NCI-H2227 (cell line): Measurements from ENCODE around the gene CUX1.

Source experiments
- DNase-seq: peaks from one replicate; lab custom pipeline; 2025; ENCODE audit not compliant: unreplicated experiment; lab: John Stamatoyannopoulos, UW

CUX1 gene

DNA sequence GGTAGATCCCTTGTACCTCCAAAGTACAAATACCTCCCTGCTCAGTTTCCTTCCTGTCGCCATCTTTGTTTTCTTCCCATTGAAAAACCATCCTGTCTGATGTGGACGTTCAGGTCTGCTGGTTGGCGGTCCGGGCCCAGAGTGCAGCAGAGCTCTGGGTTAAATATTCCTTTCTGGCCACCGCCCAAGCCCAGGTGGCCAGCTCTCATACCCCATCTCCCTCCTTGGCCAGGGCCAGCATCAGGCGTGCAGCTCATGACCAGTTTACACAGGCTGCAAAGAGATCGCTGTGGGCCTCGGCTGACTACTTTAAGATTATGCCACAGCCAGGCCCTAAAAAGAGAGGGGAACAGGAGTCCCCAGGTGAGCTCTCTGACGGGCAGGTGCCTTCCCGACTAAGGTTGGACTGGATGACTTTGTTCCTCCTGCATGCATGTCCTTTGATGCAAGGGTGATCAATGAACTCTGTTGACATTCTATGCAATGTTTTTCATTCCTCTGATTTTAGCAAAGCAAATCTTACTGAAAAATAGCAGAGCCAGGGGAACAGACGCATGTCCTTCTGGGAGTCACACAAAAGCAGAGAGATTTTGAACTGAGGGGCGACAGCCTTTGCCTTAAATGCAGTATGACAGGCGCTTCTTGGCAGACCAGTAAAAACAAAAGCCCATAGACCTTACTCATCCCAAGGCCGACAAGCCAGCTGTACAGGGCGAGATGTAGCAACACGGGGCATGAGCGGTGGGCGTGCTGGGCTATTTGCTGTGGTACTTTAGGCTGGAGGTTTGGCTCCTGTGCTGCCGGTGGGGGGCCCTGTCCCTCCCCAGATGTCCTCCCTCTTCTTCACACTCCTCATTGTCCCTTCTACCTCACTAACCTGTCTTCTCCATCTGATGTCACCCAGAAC, 435.9 kb downstream of the CUX1 start:
- no peak for DNase-seq

DNA sequence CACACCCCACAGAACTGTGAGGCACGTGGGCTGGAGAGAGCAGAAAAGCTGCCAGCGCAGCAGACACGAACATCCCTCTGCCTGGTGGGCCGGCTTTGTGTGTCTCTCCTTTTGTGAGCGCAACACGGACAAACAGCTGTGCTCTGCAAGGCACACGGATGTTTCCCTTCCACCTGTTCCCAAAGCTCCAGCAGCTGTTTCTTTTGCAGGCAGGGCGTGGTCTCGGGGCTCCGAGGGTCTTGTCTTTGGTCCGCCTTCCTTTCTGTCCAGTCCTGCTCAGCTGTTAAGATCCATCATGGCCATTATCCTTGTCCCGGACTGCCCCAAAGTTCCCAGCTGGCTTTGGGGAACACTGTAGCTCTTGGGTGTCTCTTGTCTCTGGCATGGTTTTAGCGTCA, 436.5 kb downstream of the CUX1 start:
- DNase-seq, result no peak

DNA sequence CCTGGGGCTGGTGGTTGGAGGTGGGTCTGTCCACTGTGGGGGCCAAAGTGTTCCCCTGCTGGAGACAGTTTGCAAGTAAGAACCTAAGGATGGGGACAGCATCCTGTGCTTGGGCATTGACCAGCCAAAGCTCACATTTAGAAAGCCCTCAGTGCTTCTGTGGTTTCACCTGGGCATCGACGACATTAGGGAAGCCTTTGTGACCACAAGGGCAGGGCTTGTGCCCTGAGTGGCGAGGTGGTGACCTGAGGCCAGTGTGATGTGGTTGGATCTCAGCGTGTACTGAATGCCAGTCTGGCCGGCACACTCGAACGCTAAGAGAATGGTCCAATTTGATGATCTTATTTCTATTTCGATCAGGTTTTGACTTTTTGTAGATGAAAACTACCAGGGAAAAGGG, 437.1 kb downstream of the CUX1 start:
- DNase-seq, result no peak

DNA sequence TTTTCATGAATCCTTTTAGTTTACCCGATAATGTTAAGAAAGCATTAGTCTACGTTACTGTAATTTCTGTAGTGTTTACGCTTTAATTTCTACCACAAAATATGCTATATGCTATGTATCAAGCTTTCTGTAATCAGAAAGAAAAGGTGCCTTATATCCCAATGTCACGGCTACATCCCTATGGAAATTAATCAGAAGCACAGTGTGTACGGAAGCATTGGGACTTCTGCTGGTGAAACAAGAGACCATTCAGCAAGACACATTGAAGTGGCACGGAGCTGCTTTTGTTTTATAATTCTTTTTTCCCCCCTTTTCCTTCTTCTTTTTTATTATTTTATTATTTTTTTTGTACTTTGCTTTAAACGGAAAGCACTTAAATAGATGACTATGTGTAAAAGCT, 438.1 kb downstream of the CUX1 start:
- DNase-seq, result no peak

DNA sequence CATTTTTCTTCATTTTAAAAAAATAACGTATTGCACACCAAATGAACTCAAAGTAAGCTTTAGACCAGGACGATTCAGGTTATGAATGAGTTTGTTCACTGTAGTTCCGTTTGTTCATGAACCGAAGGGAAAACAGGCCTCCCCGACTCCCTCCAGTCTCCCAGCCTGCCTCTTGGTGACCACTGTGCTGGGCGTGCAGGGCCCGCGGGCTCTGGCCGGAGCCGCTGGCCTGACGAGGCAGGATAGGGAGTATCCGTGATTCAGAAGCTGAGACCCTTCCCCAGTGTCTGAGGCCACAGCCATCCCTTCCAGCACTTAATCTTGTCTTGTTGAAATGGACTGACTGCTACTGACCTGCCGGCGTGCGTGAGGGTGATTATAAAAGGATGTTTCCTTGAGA, 438.5 kb downstream of the CUX1 start:
- no peak for DNase-seq

DNA sequence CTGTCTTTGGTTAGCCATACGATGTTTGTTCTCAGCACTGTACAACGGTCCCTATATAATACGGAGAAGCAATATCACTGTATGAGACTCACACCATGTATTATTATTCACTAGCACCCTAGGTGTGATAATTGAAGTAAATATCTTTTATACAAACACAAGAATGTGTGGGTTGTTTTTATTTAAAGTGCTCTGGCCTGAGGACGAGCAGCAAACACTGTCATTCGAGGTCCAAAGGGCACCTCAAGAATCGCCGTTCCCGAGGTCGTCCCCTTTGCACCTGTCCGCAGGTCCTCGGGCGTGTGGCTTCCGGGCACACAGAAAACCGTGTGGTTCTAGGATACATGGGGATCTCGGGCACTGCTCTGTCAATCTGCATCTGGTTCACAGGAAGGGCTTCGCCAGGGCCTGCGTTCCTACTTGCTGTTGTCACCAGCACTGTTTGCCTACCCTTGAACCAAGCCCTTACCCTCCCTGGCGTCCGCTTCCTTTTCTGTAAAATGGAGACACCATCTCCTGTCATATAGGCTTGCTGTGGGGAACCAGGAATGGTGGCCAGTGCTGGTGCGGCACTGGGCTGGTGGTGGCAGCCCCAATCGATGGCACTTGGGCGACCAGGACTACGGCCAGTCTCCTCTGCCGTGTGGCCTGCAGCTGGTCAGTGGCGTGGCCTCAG, 440.8 kb downstream of the CUX1 start:
- no peak for DNase-seq

DNA sequence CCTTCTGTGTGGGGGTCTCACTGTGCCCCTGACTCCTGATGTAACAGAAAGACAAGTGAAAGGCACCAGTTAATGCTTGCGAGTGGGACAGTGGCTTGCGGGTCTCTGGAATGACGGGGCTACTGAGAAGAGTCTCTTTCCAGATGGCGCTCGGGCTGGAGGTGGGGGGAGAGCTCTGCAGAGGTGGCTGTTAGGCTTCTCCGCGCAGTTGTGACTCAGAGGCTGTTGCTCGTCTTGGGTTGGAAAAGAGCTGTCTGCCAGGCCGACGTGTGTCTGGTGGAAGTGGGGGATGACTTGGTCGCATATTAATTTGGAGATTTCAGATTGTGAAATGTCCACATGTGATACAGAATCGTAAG, 441.3 kb downstream of the CUX1 start:
- no peak for DNase-seq

DNA sequence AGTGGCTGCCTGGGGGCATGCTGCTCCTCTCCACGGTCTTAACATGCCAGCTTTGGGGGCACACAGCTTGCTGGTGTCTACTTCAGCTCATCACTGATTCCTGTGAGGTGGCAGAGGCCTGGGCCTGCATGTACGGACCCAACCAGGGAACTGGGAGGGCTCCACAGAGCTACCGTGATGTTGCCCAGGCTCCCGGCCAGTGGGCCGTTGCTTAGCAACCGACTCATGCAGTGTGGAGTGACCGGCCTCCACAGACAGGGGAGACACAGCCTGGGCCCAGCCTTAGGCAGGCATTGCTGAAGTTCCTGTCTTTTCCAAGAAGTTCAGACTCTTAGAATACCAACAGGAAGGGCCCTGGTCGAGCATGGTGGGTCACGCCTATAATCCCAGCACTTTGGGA, 443.4 kb downstream of the CUX1 start:
- peak; percentile 82 for DNase-seq

DNA sequence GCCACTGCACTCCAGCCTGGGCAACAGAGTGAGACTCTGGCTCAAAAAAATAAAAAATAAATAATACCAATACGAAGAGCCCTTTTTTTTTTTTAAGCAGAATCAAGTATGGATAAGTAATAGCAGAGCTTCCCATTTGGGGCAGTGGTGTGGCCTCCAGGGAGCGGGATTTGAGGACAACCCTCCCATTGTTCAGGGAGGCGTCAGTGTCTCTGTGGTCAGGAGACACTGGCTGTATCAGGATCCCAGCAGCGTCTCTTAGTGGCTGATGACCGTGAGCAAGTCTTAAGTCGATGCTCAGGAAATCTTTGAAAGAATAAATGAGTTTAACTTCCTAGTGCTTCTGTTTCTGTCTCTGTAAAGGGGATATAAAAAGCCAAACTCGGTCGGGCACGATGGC, 444.0 kb downstream of the CUX1 start:
- no peak for DNase-seq

DNA sequence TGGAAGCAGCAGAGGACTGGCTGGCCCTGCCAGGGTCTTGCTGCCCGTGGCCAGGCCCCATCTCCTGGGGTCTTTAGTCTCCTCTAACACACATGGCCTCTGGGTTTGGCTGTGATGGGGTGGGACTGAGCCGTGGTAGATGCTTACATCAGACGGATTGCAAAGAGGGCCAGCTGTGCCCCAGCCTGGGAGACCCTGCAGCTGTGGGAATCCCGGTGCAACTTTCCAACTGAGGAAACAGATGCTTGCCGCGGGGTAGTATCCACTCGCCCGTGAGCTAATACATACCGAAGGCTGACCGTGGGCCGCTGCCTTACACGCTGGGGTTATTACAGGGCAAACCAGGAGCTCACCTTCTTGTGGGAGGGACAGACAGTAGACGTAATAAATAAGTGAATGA, 445.1 kb downstream of the CUX1 start:
- DNase-seq, result no peak

DNA sequence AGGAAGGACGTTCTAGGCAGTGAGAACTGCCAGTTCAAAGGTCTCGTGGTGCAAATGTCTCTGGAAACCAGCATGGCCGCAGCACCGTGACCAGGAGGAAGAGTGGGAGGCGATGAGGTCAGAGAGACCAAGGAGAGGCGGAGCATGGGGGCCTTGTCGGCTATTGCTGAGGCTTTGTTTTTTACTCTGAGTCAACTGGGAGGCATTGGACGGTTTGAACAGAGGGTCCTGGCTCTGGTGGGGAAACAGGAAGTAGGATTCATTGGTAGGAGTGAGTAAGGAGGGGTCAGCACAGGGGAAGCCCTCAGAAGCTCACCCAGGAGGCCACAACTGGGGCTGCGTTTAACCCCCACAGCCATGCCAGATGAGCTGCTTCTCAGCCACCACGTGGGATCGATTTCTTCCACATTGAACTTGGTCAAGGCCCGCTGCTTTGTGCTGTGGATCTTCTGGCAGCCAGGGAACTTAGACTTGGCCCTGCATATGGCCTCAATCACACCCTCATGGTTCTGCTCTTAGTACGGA, 447.0 kb downstream of the CUX1 start:
- DNase-seq, result no peak

DNA sequence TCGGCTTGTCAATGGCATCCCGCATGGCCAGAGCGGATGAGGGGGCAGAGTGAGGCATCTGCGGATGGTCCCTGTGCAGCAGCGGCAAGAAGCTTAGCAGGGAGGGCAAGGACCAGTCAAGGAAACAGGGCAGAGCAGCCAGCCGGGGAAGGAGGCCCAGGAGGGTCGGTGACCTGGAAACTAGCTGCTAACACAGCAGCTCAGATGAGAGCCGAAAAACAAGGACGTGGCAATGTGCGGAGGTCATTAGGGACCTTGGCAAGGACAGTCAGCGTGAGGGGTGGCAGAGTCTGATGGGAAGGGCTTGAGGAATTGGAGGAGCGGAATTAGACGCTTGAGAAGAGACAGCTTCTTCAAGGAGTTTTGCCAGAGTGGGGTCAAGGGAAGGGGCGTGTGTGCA, 449.1 kb downstream of the CUX1 start:
- DNase-seq, result no peak

DNA sequence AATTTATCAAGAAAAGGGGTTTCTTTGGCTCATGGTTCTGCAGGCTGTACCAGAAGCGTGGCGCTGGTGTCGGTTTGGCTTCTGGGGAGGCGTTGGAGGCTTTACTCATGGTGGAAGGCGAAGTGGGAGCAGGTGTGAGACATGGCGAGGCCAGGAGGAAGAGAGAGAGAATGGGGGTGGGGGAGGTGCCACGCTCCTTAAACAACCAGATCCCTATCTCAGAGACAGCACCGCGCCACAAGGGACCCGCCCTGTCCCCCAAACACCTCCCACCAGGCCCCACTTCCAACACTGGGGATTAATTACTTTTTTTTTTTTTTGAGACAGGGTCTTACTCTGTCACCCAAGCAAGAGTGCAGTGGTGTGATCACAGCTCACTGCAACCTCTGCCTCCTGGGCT, 451.2 kb downstream of the CUX1 start:
- no peak for DNase-seq

DNA sequence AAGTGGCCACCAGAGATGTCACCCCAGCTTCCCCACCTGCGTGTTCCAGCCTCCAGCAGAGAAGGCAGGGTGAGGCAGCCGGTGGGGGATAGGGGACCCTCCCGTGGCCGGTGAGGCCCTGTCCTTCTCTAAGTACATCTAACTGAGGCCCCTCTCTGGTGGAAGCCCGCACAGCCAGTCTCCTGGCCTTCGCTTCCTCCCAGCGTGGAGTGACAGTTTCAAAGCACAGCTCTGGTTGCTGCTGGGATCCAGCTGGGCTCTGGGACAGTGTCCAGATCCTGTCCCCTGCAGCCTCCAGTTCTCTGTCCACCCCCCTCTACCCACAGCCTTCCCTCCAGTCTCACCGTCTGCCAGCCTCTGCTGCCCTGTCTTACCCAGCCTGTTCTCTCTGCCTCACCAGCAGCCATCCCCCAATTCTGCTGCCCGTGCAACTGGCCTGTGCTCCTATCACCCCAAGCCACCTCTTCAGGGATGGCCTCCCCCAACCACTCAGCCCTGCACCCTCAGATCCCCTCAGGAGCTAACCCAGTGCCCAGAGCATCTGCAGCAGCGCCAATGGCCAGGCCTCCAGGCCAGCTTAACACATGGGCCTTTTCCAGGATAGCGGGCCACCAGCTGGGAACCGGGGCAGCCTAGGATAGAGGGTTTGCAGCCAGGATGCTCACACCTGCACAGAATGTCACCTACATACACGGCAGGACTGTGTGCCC, 452.9 kb downstream of the CUX1 start:
- DNase-seq, result no peak

DNA sequence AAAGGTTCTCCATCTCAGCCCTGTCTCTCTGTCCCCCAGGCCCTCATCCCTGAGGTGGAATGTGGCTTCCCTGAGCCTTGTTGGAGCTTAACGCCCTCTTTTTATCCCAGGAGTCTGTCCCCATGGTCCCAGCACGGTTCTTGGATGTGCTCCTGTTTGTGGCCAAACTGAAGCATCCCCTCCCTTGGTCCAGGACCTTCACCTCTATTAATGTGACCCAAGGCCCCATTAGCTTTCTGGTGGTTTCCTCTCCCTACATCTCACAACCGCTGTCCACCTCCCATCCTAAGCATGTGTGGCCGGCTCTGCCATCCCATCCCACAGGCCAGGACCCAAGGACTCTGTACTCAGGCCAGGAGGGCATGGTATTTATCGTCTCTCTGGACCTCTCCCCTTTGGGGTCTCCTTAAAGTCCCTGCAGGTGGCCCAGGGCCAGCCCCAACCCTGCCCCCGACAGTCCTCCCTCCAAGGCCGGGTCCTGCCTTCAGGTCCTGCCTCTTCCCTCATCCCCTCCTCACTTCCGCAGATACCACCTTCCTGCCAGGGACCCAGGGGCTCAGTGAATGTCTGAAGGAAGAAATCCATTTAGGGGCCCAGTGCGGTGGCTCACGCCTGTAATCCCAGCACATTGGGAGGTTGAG, 453.9 kb downstream of the CUX1 start:
- DNase-seq, result no peak

DNA sequence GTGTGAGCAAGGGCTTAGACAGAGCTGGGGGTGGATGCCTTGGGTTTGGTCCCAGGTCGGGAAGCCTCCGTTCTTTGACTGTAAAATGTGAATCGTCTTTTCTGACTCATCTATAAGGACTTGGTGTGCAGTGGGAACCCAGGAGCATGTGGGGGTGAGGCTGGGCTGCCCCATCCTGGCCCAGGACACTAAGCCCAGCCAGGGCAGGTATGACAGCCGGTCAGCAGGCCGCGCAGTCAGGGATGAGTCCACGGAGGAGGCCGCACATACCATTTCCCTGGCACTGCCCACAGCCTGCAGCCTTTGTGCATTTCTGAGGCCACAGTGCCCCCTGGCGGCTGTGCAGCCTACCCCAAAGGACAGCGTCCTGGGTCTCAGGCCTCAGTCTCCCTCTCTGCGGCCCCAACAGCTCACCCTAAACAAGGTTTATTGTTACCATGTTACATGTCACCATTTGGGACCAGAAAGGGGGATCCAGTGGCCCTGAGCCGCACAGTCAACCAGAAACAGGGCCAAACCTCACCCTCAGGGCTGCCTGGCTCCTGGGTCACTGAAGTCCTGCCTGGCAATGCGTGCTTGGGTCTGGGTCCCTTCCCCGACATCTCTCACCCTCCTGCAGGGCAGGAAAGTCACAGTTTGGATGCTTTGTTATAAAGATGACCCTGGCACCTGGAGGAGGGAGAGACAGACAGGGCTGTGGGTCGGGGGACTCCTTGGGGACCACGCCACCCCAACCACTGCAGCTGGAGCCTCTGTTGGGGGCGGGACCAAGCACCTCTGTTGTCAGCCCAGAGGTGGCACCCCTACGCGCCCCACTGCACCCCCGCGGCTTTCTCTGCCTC, 454.9 kb downstream of the CUX1 start:
- peak; percentile 85 for DNase-seq

DNA sequence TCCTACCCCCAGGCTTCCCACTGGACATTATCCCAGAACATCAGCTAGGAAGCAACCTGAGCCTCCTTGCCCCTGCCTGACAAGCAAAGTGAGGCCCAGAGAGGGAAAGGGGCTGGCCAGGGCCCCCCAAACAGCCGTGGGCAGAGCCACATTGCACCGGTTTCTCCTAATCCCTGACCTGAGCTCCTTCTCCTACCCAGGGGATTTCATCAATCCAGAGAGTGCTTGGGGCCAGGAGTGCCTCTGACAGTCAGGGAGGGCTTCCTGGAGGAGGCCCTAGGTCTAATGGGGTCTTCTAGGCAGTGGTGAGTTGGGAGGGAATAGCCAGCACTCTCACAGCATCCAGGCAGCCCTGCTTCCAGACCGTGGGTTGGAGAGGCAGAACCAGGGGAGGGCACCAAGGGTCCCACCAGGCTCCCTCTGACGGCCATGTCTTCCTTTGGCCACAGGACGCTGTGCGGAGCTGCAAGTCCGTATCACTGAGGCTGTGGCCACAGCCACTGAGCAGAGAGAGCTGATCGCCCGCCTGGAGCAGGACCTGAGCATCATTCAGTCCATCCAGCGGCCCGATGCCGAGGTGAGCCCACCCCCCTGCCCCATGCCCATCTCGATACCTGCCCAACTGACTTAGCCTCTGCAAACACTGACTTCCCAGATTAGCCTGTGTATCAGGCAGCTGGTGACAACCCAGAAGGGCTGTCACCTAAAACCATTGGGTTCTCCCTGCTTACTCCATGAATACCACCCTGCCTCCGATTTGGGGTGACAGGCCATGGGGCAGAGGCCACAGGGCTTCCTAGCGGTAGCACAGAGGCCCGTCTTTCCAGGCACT, 455.7 kb downstream of the CUX1 start:
- no peak for DNase-seq

DNA sequence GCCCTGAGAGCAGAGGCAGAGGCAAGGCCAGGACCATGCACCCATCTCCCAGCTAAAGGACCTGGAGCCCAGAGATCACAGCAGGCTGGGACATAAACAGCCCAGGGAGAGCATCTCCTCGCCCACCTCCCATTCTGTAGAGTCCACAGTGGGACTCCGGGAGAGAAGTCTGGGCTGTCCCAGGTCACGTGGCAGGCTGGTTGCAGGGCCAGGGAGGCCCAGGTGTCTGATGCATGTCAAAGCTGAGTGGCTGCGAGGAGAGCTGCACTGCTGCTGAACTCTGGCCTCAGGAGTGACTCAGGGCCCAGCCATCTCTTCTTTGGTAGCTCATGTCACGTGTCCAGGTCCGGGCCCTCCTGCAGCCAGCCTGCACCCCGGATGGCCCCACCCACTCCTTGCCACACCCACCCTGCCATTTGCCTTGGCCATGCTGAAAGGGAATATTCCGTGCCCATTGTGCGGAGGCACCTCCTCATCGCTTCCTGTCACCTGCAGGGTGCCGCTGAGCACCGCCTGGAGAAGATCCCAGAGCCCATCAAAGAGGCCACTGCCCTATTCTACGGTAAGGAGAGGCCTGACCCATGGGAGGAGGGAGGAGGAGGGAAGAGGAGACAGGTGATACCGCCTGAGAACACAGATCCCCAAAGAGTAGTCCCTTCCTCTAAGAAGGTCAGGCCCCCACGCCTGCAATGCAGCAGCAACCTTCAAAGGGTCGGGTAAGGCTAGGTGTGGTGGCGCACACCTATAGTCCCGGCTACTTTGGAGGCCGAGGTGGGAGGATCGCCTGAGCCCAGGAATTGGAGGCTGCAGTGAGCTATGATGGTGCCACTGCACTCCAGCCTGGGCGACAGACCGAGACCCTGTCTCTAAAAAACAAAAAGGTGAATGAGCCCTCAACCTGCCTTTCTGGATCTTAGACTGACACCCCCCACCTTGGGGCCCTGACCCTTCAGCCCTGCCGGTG, 456.6 kb downstream of the CUX1 start:
- DNase-seq, result no peak
